Activated CD4-positive, alpha-beta memory T cell treated with anti-CD3 and anti-CD28 coated beads, Interleukin-2, amount 10 ng/mL, durations not matched to agents 7 days and 5 days (primary cell): ENCODE data around the gene MAML1. TPM values are rescaled to one million over a fixed set of nuclear protein-coding genes. Genes with fewer than 3 reads are reported as not detected.

Source experiments
- CTCF ChIA-PET: fragments of 350-600 bp; sonication (Branson Sonifier 250); formaldehyde crosslinking; loops from one replicate; lab custom pipeline; 2021; ENCODE audit warnings: antibody characterized with exemption, inconsistent platforms; lab: Charles Lee
- POLR2A ChIA-PET: fragments of 350-600 bp; sonication (Branson Sonifier 250); formaldehyde crosslinking; loops from one replicate; lab custom pipeline; 2021; ENCODE audit warnings: antibody characterized with exemption; lab: Charles Lee
- DNase-seq: peaks from one replicate; pipeline ENCODE4 v3.0.0-alpha.2; 2020
- H3K27ac Mint-ChIP-seq: one replicate; pipeline ENCODE4 v1.8.0; 2021; ENCODE audit warnings: mild to moderate bottlenecking, mixed read lengths
- H3K27me3 Mint-ChIP-seq: one replicate; pipeline ENCODE4 v1.8.0; 2021; ENCODE audit warnings: mixed read lengths
- H3K36me3 Mint-ChIP-seq: one replicate; pipeline ENCODE4 v1.8.0; 2021; ENCODE audit warnings: low read depth, mixed read lengths
- H3K4me1 Mint-ChIP-seq: one replicate; pipeline ENCODE4 v1.8.0; 2021; ENCODE audit warnings: mixed read lengths
- H3K4me3 Mint-ChIP-seq: one replicate; pipeline ENCODE4 v1.8.0; 2021; ENCODE audit warnings: mild to moderate bottlenecking, mixed read lengths
- H3K9me3 Mint-ChIP-seq: one replicate; pipeline ENCODE4 v1.8.0; 2021; ENCODE audit warnings: mixed read lengths
- total RNA-seq, 2 experiments: library from RNA; stranded (reverse); gene quantifications; one replicate each; pipeline ENCODE4 v1.2.3, GENCODE V29; 2021

MAML1 gene
- total RNA-seq, 2 experiments from 2014 or later = 33.3 to 35.2 TPM

- H3K4me1 Mint-ChIP-seq = peaks cover 50% of the 10 kb centered on the region
- DNase-seq = no peak
- H3K9me3 Mint-ChIP-seq = no peaks in the 10 kb centered on the region
- CTCF ChIA-PET = interaction anchor here (1.2 to 2.0 kb wide), 4 partner anchors 22 to 77 kb away, joined by 3 to 7 read pairs (median 3); partner anchors contain the start of gene HNRNPH1
- H3K4me3 Mint-ChIP-seq = peak overlapping the region; percentile 99
- POLR2A ChIA-PET = interaction anchor here (0.9 to 8.2 kb wide), 19 partner anchors 10 to 150 kb away, joined by 3 to 87 read pairs (median 4); partner anchors contain the start of genes CBY3, HNRNPH1, MAML1 and RUFY1
- no peaks in the 10 kb centered on the region for H3K27me3 Mint-ChIP-seq
- peaks cover 47% of the 10 kb centered on the region for H3K36me3 Mint-ChIP-seq
- H3K27ac Mint-ChIP-seq = peak overlapping the region; percentile 98
Measured at GRCh38 chr5:179700401-179700918, 32.2 kb upstream of the MAML1 start.

GRCh38 chr5:179716286-179716685 lies 16.3 kb upstream of the MAML1 start:
- POLR2A ChIA-PET = interaction anchor here (0.8 to 1.2 kb wide), 3 partner anchors 14 to 95 kb away, joined by 3 to 6 read pairs (median 3); no protein-coding TSS in a partner anchor
- Mint-ChIP-seq H3K27ac (peak overlapping the region; percentile 48), H3K27me3 (no peaks in the 10 kb centered on the region), H3K4me1 (peaks cover 14% of the 10 kb centered on the region), H3K36me3 (peaks cover 61% of the 10 kb centered on the region), H3K9me3 (no peaks in the 10 kb centered on the region), H3K4me3 (no peak overlapping the region)
- CTCF ChIA-PET = interaction anchor here (0.6 to 1.2 kb wide), 2 partner anchors 21 to 54 kb away, joined by 3 read pairs; no protein-coding TSS in a partner anchor
- DNase-seq = no peak

DNA sequence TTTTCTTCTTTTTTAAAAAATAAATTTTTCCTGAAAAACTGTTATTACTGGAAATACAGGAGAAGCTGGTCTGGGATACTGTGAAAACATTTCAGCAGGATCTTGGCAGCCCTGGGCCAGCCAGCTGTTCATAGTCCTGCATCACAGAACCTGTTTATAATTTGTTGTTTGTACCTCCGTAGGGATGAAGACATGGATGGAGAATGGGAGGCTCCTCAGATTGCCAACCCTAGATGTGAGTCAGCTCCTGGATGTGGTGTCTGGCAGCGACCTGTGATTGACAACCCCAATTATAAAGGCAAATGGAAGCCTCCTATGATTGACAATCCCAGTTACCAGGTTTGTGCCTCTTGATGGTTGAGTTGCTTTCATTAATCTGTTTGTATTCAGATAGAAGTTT lies 12.4 kb upstream of the MAML1 start:
- Mint-ChIP-seq H3K4me3 (no peak overlapping the region), H3K27ac (no peak overlapping the region), H3K9me3 (no peaks in the 10 kb centered on the region), H3K4me1 (peaks cover 22% of the 10 kb centered on the region), H3K27me3 (no peaks in the 10 kb centered on the region), H3K36me3 (peaks cover 72% of the 10 kb centered on the region)
- CTCF ChIA-PET = no interaction called here
- POLR2A ChIA-PET = interaction anchor here (0.6 to 1.3 kb wide), 3 partner anchors 12 to 20 kb away, joined by 3 to 7 read pairs (median 3); partner anchors contain the start of gene MAML1
- DNase-seq = no peak

- DNase-seq = no peak
- ChIA-PET CTCF (interaction anchor here (0.6 to 0.7 kb wide), 2 partner anchors 9 to 116 kb away, joined by 3 read pairs; no protein-coding TSS in a partner anchor), POLR2A (no interaction called here)
- no peak overlapping the region for H3K27ac Mint-ChIP-seq
- no peaks in the 10 kb centered on the region for H3K9me3 Mint-ChIP-seq
- no peak overlapping the region for H3K4me3 Mint-ChIP-seq
- H3K27me3 Mint-ChIP-seq = no peaks in the 10 kb centered on the region
- peaks cover 73% of the 10 kb centered on the region for H3K36me3 Mint-ChIP-seq
- peaks cover 12% of the 10 kb centered on the region for H3K4me1 Mint-ChIP-seq
Measured at GRCh38 chr5:179724163-179724562, 8.5 kb upstream of the MAML1 start.

DNA sequence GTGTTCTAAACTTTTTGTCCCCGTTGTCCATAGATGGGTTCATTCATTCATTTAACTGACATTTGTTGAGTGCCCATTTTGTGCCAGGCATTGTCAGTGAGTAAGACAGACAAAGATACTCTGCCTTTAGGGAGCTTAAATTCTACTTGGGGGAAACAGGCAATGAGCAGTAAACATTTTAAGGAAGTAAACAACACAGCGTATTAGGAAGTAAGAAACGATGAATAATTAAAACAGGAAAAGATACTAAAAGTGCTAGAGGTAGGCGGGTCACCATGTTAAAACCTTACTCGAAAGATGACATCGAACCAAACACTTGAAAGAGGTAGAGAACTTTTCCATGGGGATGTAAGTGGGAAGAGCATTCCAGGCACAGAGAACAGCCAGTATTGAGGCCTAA lies 5.5 kb upstream of the MAML1 start:
- POLR2A ChIA-PET = interaction anchor here (1.0 kb wide), 1 partner anchor 26 kb away, joined by 3 read pairs; no protein-coding TSS in a partner anchor
- Mint-ChIP-seq H3K4me3 (no peak overlapping the region), H3K27me3 (no peaks in the 10 kb centered on the region), H3K27ac (no peak overlapping the region), H3K9me3 (no peaks in the 10 kb centered on the region), H3K4me1 (peaks cover 25% of the 10 kb centered on the region), H3K36me3 (peaks cover 78% of the 10 kb centered on the region)
- CTCF ChIA-PET = no interaction called here
- DNase-seq = no peak

DNA sequence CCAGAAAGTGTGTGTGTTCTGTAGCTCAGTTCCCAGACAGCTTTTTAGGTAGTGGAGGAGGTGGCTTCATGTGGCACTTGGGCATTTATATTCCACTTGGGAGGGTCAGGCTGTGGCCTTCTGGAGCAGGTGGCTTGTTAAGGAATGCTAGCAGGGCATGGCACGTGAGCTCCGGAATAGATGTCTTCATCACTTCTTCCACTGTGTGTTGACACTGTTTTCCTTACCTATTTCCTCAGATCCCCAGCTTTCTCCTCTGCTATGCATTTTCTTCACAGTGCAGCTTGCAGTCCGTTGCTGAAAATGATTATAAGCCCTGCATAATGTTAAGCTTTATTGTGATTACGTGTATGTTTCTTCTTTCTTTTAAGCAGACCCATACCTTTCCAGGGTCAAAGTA lies 3.3 kb upstream of the MAML1 start:
- Mint-ChIP-seq H3K9me3 (no peaks in the 10 kb centered on the region), H3K4me1 (peaks cover 20% of the 10 kb centered on the region), H3K4me3 (no peak overlapping the region), H3K36me3 (peaks cover 63% of the 10 kb centered on the region), H3K27ac (peak overlapping the region; percentile 26), H3K27me3 (no peaks in the 10 kb centered on the region)
- no peak for DNase-seq
- ChIA-PET POLR2A (interaction anchor here (1.9 to 2.2 kb wide), 2 partner anchors 30 to 33 kb away, joined by 7 to 8 read pairs; no protein-coding TSS in a partner anchor), CTCF (interaction anchor here (1.6 kb wide), 1 partner anchor 27 kb away, joined by 5 read pairs; no protein-coding TSS in a partner anchor)

GRCh38 chr5:179729727-179730126 lies 2.9 kb upstream of the MAML1 start:
- H3K4me3 Mint-ChIP-seq = no peak overlapping the region
- H3K36me3 Mint-ChIP-seq = peaks cover 64% of the 10 kb centered on the region
- H3K27ac Mint-ChIP-seq = peak overlapping the region; percentile 26
- no peaks in the 10 kb centered on the region for H3K9me3 Mint-ChIP-seq
- CTCF ChIA-PET = interaction anchor here (1.0 to 1.6 kb wide), 2 partner anchors 27 to 34 kb away, joined by 3 to 5 read pairs; no protein-coding TSS in a partner anchor
- H3K4me1 Mint-ChIP-seq = peaks cover 24% of the 10 kb centered on the region
- POLR2A ChIA-PET = interaction anchor here (1.1 to 2.2 kb wide), 3 partner anchors 30 to 33 kb away, joined by 3 to 8 read pairs (median 7); no protein-coding TSS in a partner anchor
- DNase-seq = no peak
- H3K27me3 Mint-ChIP-seq = no peaks in the 10 kb centered on the region

GRCh38 chr5:179730356-179730755 lies 2.3 kb upstream of the MAML1 start:
- POLR2A ChIA-PET = interaction anchor here (1.0 to 3.0 kb wide), 6 partner anchors 9 to 113 kb away, joined by 3 to 8 read pairs (median 5); no protein-coding TSS in a partner anchor
- Mint-ChIP-seq H3K27ac (peak overlapping the region; percentile 67), H3K9me3 (no peaks in the 10 kb centered on the region), H3K36me3 (peaks cover 66% of the 10 kb centered on the region), H3K4me1 (peaks cover 27% of the 10 kb centered on the region), H3K4me3 (no peak overlapping the region), H3K27me3 (no peaks in the 10 kb centered on the region)
- DNase-seq = no peak
- CTCF ChIA-PET = interaction anchor here (1.0 to 1.6 kb wide), 2 partner anchors 28 to 33 kb away, joined by 3 to 5 read pairs; no protein-coding TSS in a partner anchor

- peak overlapping the region; percentile 67 for H3K27ac Mint-ChIP-seq
- CTCF ChIA-PET = interaction anchor here (0.6 to 2.6 kb wide), 3 partner anchors 30 to 107 kb away, joined by 3 to 12 read pairs (median 3); partner anchors contain the start of gene HNRNPH1
- POLR2A ChIA-PET = interaction anchor here (1.0 to 3.0 kb wide), 6 partner anchors 8 to 172 kb away, joined by 3 to 8 read pairs (median 6); no protein-coding TSS in a partner anchor
- peaks cover 64% of the 10 kb centered on the region for H3K36me3 Mint-ChIP-seq
- H3K4me3 Mint-ChIP-seq = no peak overlapping the region
- no peak for DNase-seq
- no peaks in the 10 kb centered on the region for H3K9me3 Mint-ChIP-seq
- H3K4me1 Mint-ChIP-seq = peaks cover 29% of the 10 kb centered on the region
- H3K27me3 Mint-ChIP-seq = no peaks in the 10 kb centered on the region
Measured at GRCh38 chr5:179730852-179731251, 1.8 kb upstream of the MAML1 start.

DNA sequence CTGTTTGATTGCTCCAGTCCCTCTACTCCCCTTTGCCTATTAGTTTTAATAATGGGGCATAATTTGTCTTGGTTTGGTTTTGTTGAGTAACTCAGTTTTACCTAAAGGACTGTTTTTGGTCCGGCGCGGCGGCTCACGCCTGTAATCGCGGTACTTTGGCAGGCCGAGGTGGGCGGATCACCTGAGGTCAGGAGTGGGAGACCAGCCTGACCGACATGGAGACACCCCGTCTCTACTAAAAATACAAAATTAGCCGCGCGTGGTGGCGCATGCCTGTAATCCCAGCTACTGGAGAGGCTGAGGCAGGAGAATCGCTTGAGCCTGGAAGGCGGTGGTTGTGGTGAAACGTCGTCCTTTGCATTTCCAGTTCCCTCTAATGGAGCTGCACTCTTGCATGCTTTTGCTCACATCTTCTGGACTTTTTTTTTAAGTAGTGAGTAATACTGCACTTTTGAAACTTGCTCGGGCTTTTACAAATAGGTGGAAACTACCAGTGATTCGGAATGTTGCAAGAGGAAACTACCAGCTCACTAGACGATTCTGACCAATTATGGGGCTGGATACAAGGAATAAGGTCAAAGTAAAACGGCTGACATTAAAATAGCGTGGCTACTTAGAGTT lies 721 bp upstream of the MAML1 start:
- no peaks in the 10 kb centered on the region for H3K27me3 Mint-ChIP-seq
- H3K36me3 Mint-ChIP-seq = peaks cover 59% of the 10 kb centered on the region
- ChIA-PET CTCF (interaction anchor here (0.7 to 2.6 kb wide), 7 partner anchors 31 to 124 kb away, joined by 3 to 12 read pairs (median 4); partner anchors contain the start of gene HNRNPH1), POLR2A (interaction anchor here (0.6 to 3.0 kb wide), 23 partner anchors 10 to 1528 kb away, joined by 3 to 30 read pairs (median 5); partner anchors contain the start of genes HNRNPAB, HNRNPH1 and SQSTM1)
- peak; percentile 23 for DNase-seq
- H3K4me1 Mint-ChIP-seq = peaks cover 32% of the 10 kb centered on the region
- H3K27ac Mint-ChIP-seq = peak overlapping the region; percentile 81
- no peaks in the 10 kb centered on the region for H3K9me3 Mint-ChIP-seq
- peak overlapping the region; percentile 72 for H3K4me3 Mint-ChIP-seq

DNA sequence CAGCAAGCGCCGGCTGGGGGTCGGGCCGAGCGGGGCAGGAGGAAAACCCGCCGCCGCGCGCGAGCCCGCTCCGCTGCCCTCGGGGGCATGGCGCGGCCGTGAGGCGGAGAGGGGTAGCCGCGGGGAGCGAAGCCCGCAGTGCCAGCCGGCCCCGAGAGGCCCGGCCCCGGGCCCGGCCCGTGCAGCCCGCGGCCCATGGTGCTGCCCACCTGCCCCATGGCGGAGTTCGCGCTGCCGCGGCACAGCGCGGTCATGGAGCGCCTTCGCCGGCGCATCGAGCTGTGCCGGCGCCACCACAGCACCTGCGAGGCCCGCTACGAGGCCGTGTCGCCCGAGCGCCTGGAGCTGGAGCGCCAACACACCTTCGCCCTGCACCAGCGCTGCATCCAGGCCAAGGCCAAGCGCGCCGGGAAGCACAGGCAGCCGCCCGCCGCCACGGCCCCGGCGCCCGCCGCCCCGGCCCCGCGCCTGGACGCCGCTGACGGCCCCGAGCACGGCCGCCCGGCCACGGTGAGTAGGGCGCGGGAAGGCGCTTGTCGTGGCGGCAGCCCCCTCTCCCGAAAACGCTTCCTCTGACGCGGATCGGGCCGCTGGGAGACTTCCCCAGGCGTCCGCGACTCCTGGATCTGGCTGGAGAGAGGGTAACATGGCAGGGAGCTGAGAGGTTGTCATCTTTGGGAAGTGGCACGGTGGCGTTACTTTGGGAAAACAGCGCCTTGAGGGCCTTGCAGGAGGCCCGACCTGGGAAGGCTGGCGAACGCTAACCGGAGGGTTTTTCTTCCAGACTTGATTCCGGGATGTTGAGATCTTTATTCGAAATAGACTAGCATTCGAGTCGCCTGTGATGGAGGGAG lies 523 bp downstream of the MAML1 start:
- POLR2A ChIA-PET = interaction anchor here (0.6 to 3.0 kb wide), 20 partner anchors 13 to 1529 kb away, joined by 3 to 30 read pairs (median 6); partner anchors contain the start of genes CBY3, HNRNPAB, HNRNPH1 and SQSTM1
- H3K27me3 Mint-ChIP-seq = no peaks in the 10 kb centered on the region
- H3K4me1 Mint-ChIP-seq = peaks cover 43% of the 10 kb centered on the region
- CTCF ChIA-PET = interaction anchor here (0.9 to 2.6 kb wide), 7 partner anchors 20 to 125 kb away, joined by 3 to 12 read pairs (median 6); partner anchors contain the start of gene HNRNPH1
- H3K4me3 Mint-ChIP-seq = peak overlapping the region; percentile 96
- DNase-seq = peak; percentile 49
- no peaks in the 10 kb centered on the region for H3K9me3 Mint-ChIP-seq
- peak overlapping the region; percentile 87 for H3K27ac Mint-ChIP-seq
- H3K36me3 Mint-ChIP-seq = peaks cover 57% of the 10 kb centered on the region
